Measurements from ENCODE around the gene SUPT5H.
"Not testable (repeated sequence)": the region's sequence is repeated elsewhere in the genome, so short reads cannot be mapped to it uniquely, and the experiment has no call there.

The SUPT5H gene

GRCh38 chr19:39469036-39469435 is 23.7 kb downstream of the SUPT5H start:
- DNase-seq = no peak

- no peak for DNase-seq
Observed at GRCh38 chr19:39469567-39469966, 24.2 kb downstream of the SUPT5H start.

- DNase-seq = no peak
Observed at GRCh38 chr19:39470724-39471339, 25.4 kb downstream of the SUPT5H start.

DNA sequence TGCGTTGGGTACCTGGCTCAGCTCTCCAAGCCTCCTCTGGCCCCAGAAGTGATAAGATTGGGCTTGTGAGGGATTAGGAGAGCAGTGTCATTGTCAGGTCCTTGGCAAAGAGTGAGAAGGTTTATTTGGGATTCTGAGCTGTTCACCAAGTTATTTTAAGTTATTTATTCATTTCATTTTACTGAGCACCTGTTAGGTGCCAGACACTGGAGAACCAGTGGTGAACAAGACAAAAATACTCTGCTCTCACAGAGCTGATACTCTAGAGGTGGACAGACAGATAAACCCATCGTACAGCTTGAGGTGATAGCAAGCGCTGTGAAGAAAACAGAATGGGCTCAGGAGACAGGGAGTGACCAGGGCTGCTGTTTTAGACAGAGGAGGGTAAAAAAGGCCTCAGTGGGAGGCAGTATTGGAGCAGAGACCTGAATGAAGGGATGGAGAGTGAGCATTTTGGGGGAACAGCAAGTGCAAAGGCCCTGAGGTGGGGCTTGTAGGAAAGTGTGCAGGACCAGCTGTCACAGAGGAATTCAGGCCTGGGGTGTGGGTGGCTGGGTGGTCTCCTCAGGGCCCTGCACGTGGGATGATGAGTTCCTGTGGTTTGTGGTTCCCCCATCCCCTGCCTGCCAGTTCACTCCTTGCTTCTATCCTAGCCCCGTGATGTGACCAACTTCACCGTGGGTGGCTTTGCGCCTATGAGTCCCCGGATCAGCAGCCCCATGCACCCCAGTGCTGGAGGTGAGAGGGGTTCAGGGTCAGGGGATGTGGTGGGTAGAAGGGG is 26.6 kb downstream of the SUPT5H start:
- no peak for DNase-seq

DNA sequence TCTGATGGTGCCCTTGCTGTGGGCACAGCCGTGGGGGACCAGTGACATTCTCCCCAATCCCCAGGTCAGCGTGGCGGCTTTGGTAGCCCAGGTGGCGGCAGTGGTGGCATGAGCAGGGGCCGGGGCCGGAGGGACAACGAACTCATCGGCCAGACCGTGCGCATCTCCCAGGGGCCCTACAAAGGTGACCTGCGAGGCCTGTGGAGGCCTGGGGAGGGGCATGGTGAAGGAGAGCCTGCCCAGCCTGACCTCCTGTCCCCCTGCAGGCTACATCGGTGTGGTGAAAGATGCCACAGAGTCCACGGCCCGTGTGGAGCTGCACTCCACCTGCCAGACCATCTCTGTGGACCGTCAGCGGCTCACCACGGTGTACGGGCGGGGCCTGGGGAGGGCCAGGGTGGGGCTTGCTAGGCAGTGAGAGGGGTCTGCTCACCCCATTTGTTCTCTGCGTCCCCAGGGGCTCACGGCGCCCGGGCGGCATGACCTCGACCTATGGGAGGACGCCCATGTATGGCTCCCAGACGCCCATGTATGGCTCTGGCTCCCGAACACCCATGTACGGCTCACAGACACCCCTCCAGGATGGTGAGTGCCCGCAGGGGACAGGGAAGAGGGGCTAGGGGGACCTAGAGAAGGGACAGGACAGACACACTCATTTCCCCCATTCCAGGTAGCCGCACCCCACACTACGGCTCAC is 27.5 kb downstream of the SUPT5H start:
- no peak for DNase-seq

GRCh38 chr19:39473443-39473960 is 28.1 kb downstream of the SUPT5H start:
- no peak for DNase-seq

DNA sequence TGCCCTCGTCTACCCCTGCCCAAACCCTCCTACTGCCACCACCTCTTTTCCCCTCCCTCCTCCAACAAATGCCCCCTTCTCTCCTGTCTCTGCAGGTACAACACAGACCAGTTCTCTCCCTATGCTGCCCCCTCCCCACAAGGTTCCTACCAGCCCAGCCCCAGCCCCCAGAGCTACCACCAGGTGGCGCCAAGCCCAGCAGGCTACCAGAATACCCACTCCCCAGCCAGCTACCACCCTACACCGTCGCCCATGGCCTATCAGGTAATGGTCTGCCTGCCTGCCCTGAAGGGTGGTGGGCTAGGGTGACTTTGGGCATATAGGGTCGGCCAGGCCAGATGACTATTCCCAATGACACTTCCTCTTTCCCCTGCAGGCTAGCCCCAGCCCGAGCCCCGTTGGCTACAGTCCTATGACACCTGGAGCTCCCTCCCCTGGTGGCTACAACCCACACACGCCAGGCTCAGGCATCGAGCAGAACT is 28.8 kb downstream of the SUPT5H start:
- no peak for DNase-seq

DNA sequence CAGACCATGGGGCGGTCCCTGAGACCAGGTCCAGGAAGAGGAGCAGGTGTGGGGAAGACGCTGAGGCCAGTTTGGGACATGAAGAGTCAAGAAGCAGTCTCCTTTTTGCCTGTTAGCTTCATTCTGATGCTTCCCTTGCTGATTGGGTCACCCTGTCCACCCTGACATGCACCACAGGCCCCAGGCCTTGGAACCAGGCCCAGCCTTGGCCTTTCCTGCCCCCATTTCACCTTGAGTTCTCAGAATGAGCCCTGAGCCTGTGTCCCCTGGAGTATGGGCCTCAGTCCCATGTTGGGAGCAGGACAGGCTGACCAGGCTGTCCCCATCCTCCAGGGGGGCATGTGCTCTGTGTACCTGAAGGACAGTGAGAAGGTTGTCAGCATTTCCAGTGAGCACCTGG is 30.4 kb downstream of the SUPT5H start:
- DNase-seq = no peak

GRCh38 chr19:39479319-39479801 is 34.0 kb downstream of the SUPT5H start:
- DNase-seq = not testable (repeated sequence)

DNA sequence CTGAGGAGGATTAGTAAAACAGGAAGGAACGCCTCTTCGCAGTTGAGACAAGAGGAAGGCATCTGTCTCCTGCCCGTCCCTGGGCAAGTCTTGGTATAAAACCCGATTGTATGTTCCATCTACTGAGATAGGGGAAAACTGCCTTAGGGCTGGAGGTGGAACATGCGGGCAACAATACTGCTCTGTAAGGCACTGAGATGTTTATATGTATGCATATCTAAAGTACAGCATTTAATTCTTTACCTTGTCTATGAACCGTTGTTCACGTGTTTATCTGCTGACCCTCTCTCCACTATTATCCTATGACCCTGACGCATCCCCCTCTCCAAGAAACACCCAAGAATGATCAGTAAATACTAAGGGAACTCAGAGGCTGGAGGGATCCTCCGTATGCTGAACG is 34.5 kb downstream of the SUPT5H start:
- DNase-seq = no peak

GRCh38 chr19:39480337-39481228 is 35.2 kb downstream of the SUPT5H start, which contains the start of gene TIMM50:
TIMM50 (plus strand) TSS chr19:39480838; CDS start chr19:39480854, 16 bp downstream.
- peak; percentile 90 for DNase-seq

DNA sequence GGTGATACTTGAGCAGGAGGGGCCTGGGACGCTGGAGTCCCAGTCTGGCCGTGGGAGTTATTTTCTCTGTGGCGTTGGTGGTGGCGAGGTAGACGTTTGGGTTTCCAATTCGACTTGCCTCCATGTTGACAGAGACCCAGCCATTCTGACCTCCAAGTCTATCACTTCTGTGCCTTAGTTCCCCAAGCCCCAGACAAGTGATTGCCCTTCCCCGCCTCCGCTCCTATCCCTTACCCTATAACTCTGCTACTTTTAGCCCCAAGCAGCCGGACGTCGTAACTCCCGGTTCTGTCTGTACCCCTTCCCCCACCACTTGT is 35.8 kb downstream of the SUPT5H start:
- no peak for DNase-seq

GRCh38 chr19:39481676-39482075 is 36.3 kb downstream of the SUPT5H start:
- no peak for DNase-seq

- no peak for DNase-seq
Observed at GRCh38 chr19:39483141-39483540, 37.8 kb downstream of the SUPT5H start.

DNA sequence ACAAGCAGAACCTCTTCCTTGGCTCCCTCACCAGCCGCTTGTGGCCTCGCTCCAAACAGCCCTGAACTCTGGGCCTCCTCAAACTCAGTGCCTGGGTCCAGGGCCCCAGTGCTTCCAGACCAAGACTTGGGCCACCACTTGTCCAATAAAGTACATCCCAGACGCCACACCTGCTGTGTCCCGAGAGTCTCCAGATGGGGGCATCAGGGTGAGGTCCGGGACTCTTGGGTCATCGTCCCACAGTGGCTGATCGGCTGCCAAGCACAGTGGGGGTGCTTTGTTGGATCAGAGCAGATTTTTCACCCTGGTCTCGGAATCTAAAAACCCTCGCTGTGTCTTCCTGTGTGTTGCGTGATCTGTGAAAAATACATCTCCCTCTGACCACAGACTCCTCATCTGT is 44.4 kb downstream of the SUPT5H start:
- DNase-seq = no peak

- DNase-seq = no peak
Observed at GRCh38 chr19:39492225-39492624, 46.8 kb downstream of the SUPT5H start.

DNA sequence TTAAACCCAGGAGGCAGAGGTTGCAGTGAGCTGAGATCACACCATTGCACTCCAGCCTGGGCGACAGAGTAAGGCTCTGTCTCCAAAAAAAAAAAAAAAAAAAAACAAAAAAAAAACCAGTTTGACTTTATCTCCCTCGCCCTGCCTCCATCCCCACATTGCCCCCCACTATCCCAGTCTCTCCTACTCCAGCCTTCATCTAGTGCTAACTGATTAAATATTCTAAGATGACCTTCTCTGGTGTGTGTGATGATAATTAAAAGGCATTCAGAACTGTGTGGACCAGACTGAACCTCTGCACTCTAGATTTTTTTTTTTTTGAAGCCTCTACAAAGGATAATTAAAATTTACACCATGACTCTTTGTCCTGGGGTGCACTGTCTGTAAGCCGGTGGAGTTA is 47.4 kb downstream of the SUPT5H start:
- no peak for DNase-seq

- DNase-seq = no peak
Observed at GRCh38 chr19:39494661-39495060, 49.3 kb downstream of the SUPT5H start.

- DNase-seq = no peak
Observed at GRCh38 chr19:39496063-39496462, 50.7 kb downstream of the SUPT5H start.

- DNase-seq = no peak
Observed at GRCh38 chr19:39497701-39497995, 52.3 kb downstream of the SUPT5H start.

- DNase-seq = peak; percentile 89
Observed at GRCh38 chr19:39497996-39498797, 52.8 kb downstream of the SUPT5H start.
